Endothelial cell of umbilical vein (primary cell): ENCODE measurements around the gene FAM3A. TPM values are rescaled to one million over a fixed set of nuclear protein-coding genes. Genes with fewer than 3 reads are reported as not detected.

Experiments used
- BruUV-seq: library from RNA; stranded (reverse); fragments of 400-500 nt; replicated peaks from 2 replicates; lab custom pipeline; 2021; lab: Mats Ljungman, UMichigan
- CTCF ChIA-PET: fragments of 300-600, 350-600 bp; sonication (Branson Sonifier 250); formaldehyde crosslinking; loops from one replicate; lab custom pipeline; 2021; ENCODE audit warnings: antibody characterized with exemption, inconsistent platforms; lab: Charles Lee
- POLR2A ChIA-PET: fragments of 300-600, 350-600 bp; sonication (Branson Sonifier 250); formaldehyde crosslinking; loops from one replicate; lab custom pipeline; 2021; ENCODE audit warnings: antibody characterized with exemption, inconsistent platforms; lab: Charles Lee
- DNase-seq: peaks from one replicate; pipeline ENCODE4 v3.0.0-alpha.2; 2011; ENCODE audit warnings: low read depth, low spot score
- FAIRE-seq: peaks from 2 replicates; lab custom pipeline; 2011; peaks lifted over from hg19 to GRCh38; lab: Jason Lieb, UNC
- H2AFZ ChIP-seq: 2 replicates; pipeline ENCODE4 v1.6.0; 2012; ENCODE audit warnings: low read depth, low read length, control low read depth, inconsistent platforms
- H3K27ac ChIP-seq: 2 replicates; pipeline ENCODE4 v1.5.1; 2011; ENCODE audit warnings: low read depth, mild to moderate bottlenecking, control low read depth, low read length, moderate library complexity; ENCODE audit not compliant: insufficient read depth
- H3K27me3 ChIP-seq, 2 experiments: 2 replicates each; pipeline versions ENCODE4 v1.6.0 to v1.6.1; 2011; ENCODE audit warnings: low read length in 2 of 2, mixed read lengths in 1 of 2; ENCODE audit not compliant: control insufficient read depth in 2 of 2, insufficient read depth in 2 of 2
- H3K36me3 ChIP-seq, 2 experiments: 2 replicates in 1 of 2; 3 replicates in 1 of 2; pipeline ENCODE4 v1.5.1; 2011; ENCODE audit warnings: low read length in 2 of 2, mild to moderate bottlenecking in 1 of 2, moderate library complexity in 1 of 2; ENCODE audit not compliant: control insufficient read depth in 2 of 2, insufficient read depth in 2 of 2; ENCODE audit errors: extremely low read depth in 1 of 2
- H3K4me1 ChIP-seq: 3 replicates; pipeline ENCODE4 v1.5.1; 2011; ENCODE audit warnings: mild to moderate bottlenecking, low read length; ENCODE audit not compliant: control insufficient read depth, insufficient read depth; ENCODE audit errors: extremely low read depth
- H3K4me2 ChIP-seq: 2 replicates; pipeline ENCODE4 v1.6.1; 2011; ENCODE audit warnings: low read length, control low read depth, mixed read lengths; ENCODE audit not compliant: insufficient read depth
- H3K4me3 ChIP-seq, 3 experiments: fragments of 200-600 bp in 1 of 3; sonication (generic), shearing (Covaris generic) in 1 of 3; replicated peaks in 1 of 3; 2 replicates each; pipeline ENCODE4 v1.5.1; 2011 to 2016; ENCODE audit warnings: control low read depth in 3 of 3, low read length in 3 of 3, mild to moderate bottlenecking in 2 of 3, inconsistent platforms in 1 of 3, low read depth in 1 of 3, moderate library complexity in 1 of 3; ENCODE audit not compliant: insufficient read depth in 1 of 3
- H3K79me2 ChIP-seq: 2 replicates; pipeline ENCODE4 v1.6.0; 2012; ENCODE audit warnings: low read length, inconsistent platforms; ENCODE audit not compliant: control insufficient read depth, insufficient read depth
- H3K9ac ChIP-seq: replicated peaks from 2 replicates; pipeline ENCODE3; 2011; ENCODE audit warnings: low read length, control low read depth; ENCODE audit not compliant: insufficient read depth; ENCODE audit errors: extremely low read depth
- H3K9me1 ChIP-seq: replicated peaks from 3 replicates; pipeline ENCODE4 v1.6.0; 2011; ENCODE audit warnings: mild to moderate bottlenecking, low read length; ENCODE audit not compliant: control insufficient read depth, insufficient read depth; ENCODE audit errors: extremely low read depth
- H3K9me3 ChIP-seq: replicated peaks from 2 replicates; pipeline ENCODE4 v1.5.1; 2012; ENCODE audit warnings: low read length, inconsistent platforms; ENCODE audit not compliant: control insufficient read depth, insufficient read depth
- H4K20me1 ChIP-seq: replicated peaks from 2 replicates; pipeline ENCODE3; 2011; ENCODE audit warnings: mild to moderate bottlenecking, low read length; ENCODE audit not compliant: control insufficient read depth, insufficient read depth; ENCODE audit errors: extremely low read depth
- CTCF ChIP-seq, 2 donors: IDR thresholded peaks; 1 replicate in 1 of 2; 2 replicates in 1 of 2; pipeline ENCODE4 v1.5.1; 2011; ENCODE audit warnings: low read length in 2 of 2, mild to moderate bottlenecking in 2 of 2, moderate library complexity in 2 of 2, control low read depth in 1 of 2, inconsistent platforms in 1 of 2, low read depth in 1 of 2; ENCODE audit not compliant: insufficient read depth in 1 of 2; ENCODE audit errors: extremely low read depth in 1 of 2
- EZH2 ChIP-seq: IDR thresholded peaks from 2 replicates; pipeline ENCODE4 v1.6.1; 2012; ENCODE audit warnings: borderline replicate concordance, low read depth, mild to moderate bottlenecking, moderate library complexity, low read length, inconsistent platforms; ENCODE audit not compliant: severe bottlenecking
- GATA2 ChIP-seq: IDR thresholded peaks from 2 replicates; pipeline ENCODE4 v1.7.0; 2011; ENCODE audit warnings: low read depth, mild to moderate bottlenecking, moderate library complexity, mixed read lengths, low read length; ENCODE audit not compliant: insufficient read length, insufficient read depth
- JUN ChIP-seq: IDR thresholded peaks from 2 replicates; pipeline ENCODE4 v1.6.1; 2011; ENCODE audit warnings: borderline replicate concordance, low read depth; ENCODE audit not compliant: insufficient read length, insufficient read depth
- MYC ChIP-seq: IDR thresholded peaks from one replicate; pipeline ENCODE4 v1.6.1; 2011; ENCODE audit warnings: mild to moderate bottlenecking, low read depth, low read length
- POLR2A ChIP-seq: IDR thresholded peaks from 2 replicates; pipeline ENCODE4 v1.6.1; 2012; ENCODE audit warnings: low read depth, mild to moderate bottlenecking, control low read depth, low read length
- POLR2AphosphoS5 ChIP-seq: IDR thresholded peaks from 2 replicates; pipeline ENCODE4 v1.6.1; 2012; ENCODE audit warnings: low read depth, mild to moderate bottlenecking, control low read depth, low read length, moderate library complexity; ENCODE audit not compliant: insufficient read depth
- dilution Hi-C: fragments of 300-500 bp; cut with MboI; formaldehyde crosslinking; loops from one replicate; pipeline ENCODE4 v1.15.0; 2019; ENCODE audit warnings: low sequenced_read_pairs; ENCODE audit not compliant: extremely low pct_ligation_motif_present
- intact Hi-C: fragments of 100-400 bp; cut with micrococcal nuclease; formaldehyde crosslinking; loops from one replicate; pipeline ENCODE4 v1.10.0; 2022
- polyA plus RNA-seq, 4 experiments: library from polyadenylated mRNA; depleted of rRNA in 3 of 4; stranded (reverse) in 3 of 4; unstranded in 1 of 4; fragments of >200 nt; gene quantifications; 2 replicates each; pipeline versions ENCODE4 v1.2.1 to v1.2.3, GENCODE V29; 2011 to 2012; ENCODE audit warnings: missing spikeins in 1 of 4
- total RNA-seq: library from RNA; stranded (reverse); gene quantifications from 2 replicates; pipeline ENCODE4 v1.2.3, GENCODE V29; 2021

Gene FAM3A
- total and polyA plus RNA-seq, 2 donors (not counting 3 experiments of a cell fraction or from before 2014, with no cell fraction given) = 32.0 to 42.9 TPM

GRCh38 chrX:154488336-154489075 lies 27.5 kb downstream of the FAM3A start:
- dilution Hi-C loops = no loop called here
- FAIRE-seq = no peak
- Histone ChIP-seq H3K27ac (no peak overlapping the region), H2AFZ (no peak overlapping the region), H3K4me1 (peaks cover 3% of the 10 kb centered on the region), H3K4me2 (no peak overlapping the region), H3K9me1 (no peaks in the 10 kb centered on the region), H3K9me3 (no peaks in the 10 kb centered on the region), H4K20me1 (no peaks in the 10 kb centered on the region), H3K36me3 (no peaks in the 10 kb centered on the region), H3K79me2 (peaks cover 10% of the 10 kb centered on the region), H3K4me3 (no peak overlapping the region), H3K27me3 (no peaks in the 10 kb centered on the region), H3K9ac (no peak overlapping the region)
- TF ChIP-seq POLR2AphosphoS5 (no peak), POLR2A (no peak), CTCF (IDR thresholded peaks at IDR 0.05; ENCODE audit: extremely low read depth in 1 of 2, insufficient read depth in 1 of 2, low read depth in 1 of 2, low read length in 2 of 2) (no peak), MYC (no peak), EZH2 (no peak), JUN (no peak), GATA2 (no peak)
- intact Hi-C loops = no loop called here
- BruUV-seq = no TSS peak
- ChIA-PET CTCF (no interaction called here), POLR2A (no interaction called here)
- DNase-seq = no peak
